Keratinocyte (primary cell): ENCODE results near the gene ATG9B. TPM values are rescaled to one million over a fixed set of nuclear protein-coding genes. Genes with fewer than 3 reads are reported as not detected.

Source experiments
- DNase-seq: peaks from one replicate; pipeline ENCODE4 v3.0.0-alpha.2; 2011; ENCODE audit warnings: low read depth, missing footprints, low spot score
- FAIRE-seq: peaks from 2 replicates; lab custom pipeline; 2011; peaks lifted over from hg19 to GRCh38; lab: Jason Lieb, UNC
- H2AFZ ChIP-seq: 2 replicates; pipeline ENCODE4 v1.6.0; 2012; ENCODE audit warnings: low read length, control low read depth, inconsistent platforms; ENCODE audit not compliant: control insufficient read depth
- H3K27ac ChIP-seq: 2 replicates; pipeline ENCODE4 v1.5.1; 2011; ENCODE audit warnings: low read length; ENCODE audit not compliant: control insufficient read depth, insufficient read depth
- H3K27me3 ChIP-seq: 3 replicates; pipeline ENCODE4 v1.6.0; 2011; ENCODE audit warnings: low read length; ENCODE audit not compliant: control insufficient read depth, insufficient read depth; ENCODE audit errors: extremely low read depth
- H3K36me3 ChIP-seq, 2 experiments: 2 replicates in 1 of 2; 3 replicates in 1 of 2; pipeline ENCODE4 v1.5.1; 2011; ENCODE audit warnings: low read length in 2 of 2, mild to moderate bottlenecking in 1 of 2; ENCODE audit not compliant: control insufficient read depth in 2 of 2, insufficient read depth in 2 of 2; ENCODE audit errors: extremely low read depth in 1 of 2
- H3K4me1 ChIP-seq: 3 replicates; pipeline ENCODE4 v1.5.1; 2011; ENCODE audit warnings: low read length; ENCODE audit not compliant: control insufficient read depth, insufficient read depth; ENCODE audit errors: extremely low read depth
- H3K4me2 ChIP-seq: 3 replicates; pipeline ENCODE4 v1.6.0; 2011; ENCODE audit warnings: low read depth, low read length; ENCODE audit not compliant: control insufficient read depth, insufficient read depth; ENCODE audit errors: extremely low read depth
- H3K4me3 ChIP-seq, 3 experiments: fragments of 200-600 bp in 1 of 3; sonication (generic) in 1 of 3; 2 replicates in 2 of 3; 3 replicates in 1 of 3; pipeline ENCODE4 v1.5.1; 2011 to 2016; ENCODE audit warnings: low read length in 3 of 3, mild to moderate bottlenecking in 3 of 3, control low read depth in 2 of 3, inconsistent platforms in 1 of 3, low read depth in 1 of 3, mixed read lengths in 1 of 3, mixed run types in 1 of 3, moderate library complexity in 1 of 3; ENCODE audit not compliant: control insufficient read depth in 2 of 3, insufficient read depth in 2 of 3; ENCODE audit errors: extremely low read depth in 1 of 3
- H3K79me2 ChIP-seq: 2 replicates; pipeline ENCODE4 v1.6.0; 2012; ENCODE audit warnings: low read length; ENCODE audit not compliant: control insufficient read depth, insufficient read depth
- H3K9ac ChIP-seq: 3 replicates; pipeline ENCODE4 v1.6.0; 2011; ENCODE audit warnings: low read length; ENCODE audit not compliant: control insufficient read depth, insufficient read depth; ENCODE audit errors: extremely low read depth
- H3K9me1 ChIP-seq: 3 replicates; pipeline ENCODE4 v1.6.0; 2011; ENCODE audit warnings: low read length; ENCODE audit not compliant: control insufficient read depth, insufficient read depth; ENCODE audit errors: extremely low read depth
- H3K9me3 ChIP-seq: 2 replicates; pipeline ENCODE4 v1.5.1; 2012; ENCODE audit warnings: low read depth, low read length; ENCODE audit not compliant: control insufficient read depth
- H4K20me1 ChIP-seq: 3 replicates; pipeline ENCODE4 v1.6.0; 2011; ENCODE audit warnings: low read length; ENCODE audit not compliant: control insufficient read depth, insufficient read depth; ENCODE audit errors: extremely low read depth
- CTCF ChIP-seq, 3 experiments: IDR thresholded peaks in 1 of 3; conservative IDR thresholded peaks in 1 of 3; optimal IDR thresholded peaks in 1 of 3; 2 replicates in 2 of 3; 3 replicates in 1 of 3; pipeline versions ENCODE3 to v1.5.1; 2011; ENCODE audit warnings: low read length in 3 of 3, mild to moderate bottlenecking in 3 of 3, moderate library complexity in 2 of 3, control low read depth in 1 of 3, inconsistent platforms in 1 of 3; ENCODE audit not compliant: insufficient read depth in 2 of 3; ENCODE audit errors: extremely low read depth in 1 of 3
- EZH2 ChIP-seq: IDR thresholded peaks from one replicate; pipeline ENCODE4 v1.6.1; 2012; ENCODE audit warnings: inconsistent platforms, mild to moderate bottlenecking, low read length, moderate library complexity
- dilution Hi-C: fragments of 300-500 bp; cut with MboI; formaldehyde crosslinking; loops from one replicate; pipeline ENCODE4 v1.7.0; 2020; ENCODE audit warnings: low sequenced_read_pairs; ENCODE audit not compliant: extremely low pct_ligation_motif_present
- polyA plus RNA-seq, 5 experiments: library from polyadenylated mRNA; depleted of rRNA in 3 of 5; stranded (reverse) in 3 of 5; stranded (forward) in 1 of 5; unstranded in 1 of 5; fragments of >200 nt; gene quantifications; 1 replicate in 1 of 5; 2 replicates in 3 of 5; 3 replicates in 1 of 5; pipeline versions ENCODE4 v1.2.1 to v1.2.3, GENCODE V29; 2011 to 2012; ENCODE audit warnings: missing spikeins in 2 of 5, low read depth in 1 of 5, low replicate concordance in 1 of 5

Gene ATG9B
- polyA plus RNA-seq, 1 donor (not counting 4 experiments of a cell fraction or from before 2014, with no cell fraction given) = 0.12 TPM

GRCh38 chr7:151010037-151010306, 14.3 kb downstream of the ATG9B start:
- Histone ChIP-seq H3K4me1 (peaks cover 12% of the 10 kb centered on the region), H3K9me3 (no peaks in the 10 kb centered on the region), H3K27me3 (peaks cover 40% of the 10 kb centered on the region), H3K36me3 (no peaks in the 10 kb centered on the region), H3K9ac (no peak overlapping the region), H3K27ac (no peak overlapping the region), H3K4me2 (no peak overlapping the region), H4K20me1 (no peaks in the 10 kb centered on the region), H3K79me2 (no peaks in the 10 kb centered on the region), H2AFZ (no peak overlapping the region), H3K9me1 (no peaks in the 10 kb centered on the region), H3K4me3 (no peak overlapping the region)
- FAIRE-seq (no peak), DNase-seq (no peak)
- dilution Hi-C loops = no loop called here
- TF ChIP-seq EZH2 = no peak
- TF ChIP-seq CTCF (optimal IDR thresholded peaks at IDR 0.05 in 1 of 3, IDR thresholded peaks at IDR 0.05 in 1 of 3, conservative IDR thresholded peaks at IDR 0.05 in 1 of 3; ENCODE audit: extremely low read depth in 1 of 3, insufficient read depth in 2 of 3, low read length in 3 of 3) = no peak

- peaks cover 12% of the 10 kb centered on the region for H3K4me1 ChIP-seq
- H3K9me3 ChIP-seq = no peaks in the 10 kb centered on the region
- no peak overlapping the region for H3K4me2 ChIP-seq
- no peaks in the 10 kb centered on the region for H3K36me3 ChIP-seq
- no peaks in the 10 kb centered on the region for H4K20me1 ChIP-seq
- H3K27me3 ChIP-seq = peaks cover 40% of the 10 kb centered on the region
- no peak for TF ChIP-seq EZH2
- TF ChIP-seq CTCF (optimal IDR thresholded peaks at IDR 0.05 in 1 of 3, IDR thresholded peaks at IDR 0.05 in 1 of 3, conservative IDR thresholded peaks at IDR 0.05 in 1 of 3; ENCODE audit: extremely low read depth in 1 of 3, insufficient read depth in 2 of 3, low read length in 3 of 3) = no peak
- dilution Hi-C loops = no loop called here
- H2AFZ ChIP-seq = no peak overlapping the region
- no peaks in the 10 kb centered on the region for H3K79me2 ChIP-seq
- H3K9me1 ChIP-seq = no peaks in the 10 kb centered on the region
- H3K9ac ChIP-seq = no peak overlapping the region
- H3K4me3 ChIP-seq = no peak overlapping the region
- FAIRE-seq (no peak), DNase-seq (no peak)
- no peak overlapping the region for H3K27ac ChIP-seq
Observed at GRCh38 chr7:151009327-151010036, 14.8 kb downstream of the ATG9B start.
